ENCODE data around the gene MIDN.
"Not testable (repeated sequence)": the region's sequence is repeated elsewhere in the genome, so short reads cannot be mapped to it uniquely, and the experiment has no call there.

MIDN gene

GRCh38 chr19:1248139-1248785 is at the start of gene MIDN:
Gene MIDN, plus strand, starts transcription at chr19:1248583. Its CDS starts 1,714 bp downstream, at chr19:1250297.
- peak; percentile 68 to 73 for DNase-seq

DNA sequence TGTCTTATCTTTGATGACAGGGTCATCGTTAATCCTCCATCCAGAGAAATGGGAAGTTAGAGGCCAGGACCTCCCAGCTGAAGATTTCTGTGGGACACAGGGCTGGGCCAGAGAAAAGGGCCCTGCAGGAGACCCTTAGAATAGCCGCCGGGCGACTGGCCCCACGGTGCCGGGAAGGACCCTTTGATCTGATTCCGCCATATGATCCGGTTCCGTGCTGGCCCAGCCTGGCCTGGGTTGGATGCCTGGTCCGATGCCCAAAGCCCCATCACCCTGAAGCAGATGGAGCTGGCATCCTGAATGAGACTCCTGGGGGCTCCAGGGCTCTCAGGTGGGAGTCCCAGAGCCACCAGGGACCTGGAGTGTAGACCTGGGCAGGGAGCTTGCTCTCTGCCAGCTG is 48.9 kb upstream of the MIDN start:
- no peak for DNase-seq

- not testable (repeated sequence) for DNase-seq
Observed at GRCh38 chr19:1200614-1201013, 47.8 kb upstream of the MIDN start.

GRCh38 chr19:1205114-1206099 is 43.0 kb upstream of the MIDN start, which contains the start of gene STK11:
Gene STK11, plus strand, starts transcription at chr19:1205778. Its CDS starts 1,136 bp downstream, at chr19:1206914.
- DNase-seq = peak; percentile 100

- peak; percentile 22 to 25 for DNase-seq
Observed at GRCh38 chr19:1206150-1206863, 42.1 kb upstream of the MIDN start.

DNA sequence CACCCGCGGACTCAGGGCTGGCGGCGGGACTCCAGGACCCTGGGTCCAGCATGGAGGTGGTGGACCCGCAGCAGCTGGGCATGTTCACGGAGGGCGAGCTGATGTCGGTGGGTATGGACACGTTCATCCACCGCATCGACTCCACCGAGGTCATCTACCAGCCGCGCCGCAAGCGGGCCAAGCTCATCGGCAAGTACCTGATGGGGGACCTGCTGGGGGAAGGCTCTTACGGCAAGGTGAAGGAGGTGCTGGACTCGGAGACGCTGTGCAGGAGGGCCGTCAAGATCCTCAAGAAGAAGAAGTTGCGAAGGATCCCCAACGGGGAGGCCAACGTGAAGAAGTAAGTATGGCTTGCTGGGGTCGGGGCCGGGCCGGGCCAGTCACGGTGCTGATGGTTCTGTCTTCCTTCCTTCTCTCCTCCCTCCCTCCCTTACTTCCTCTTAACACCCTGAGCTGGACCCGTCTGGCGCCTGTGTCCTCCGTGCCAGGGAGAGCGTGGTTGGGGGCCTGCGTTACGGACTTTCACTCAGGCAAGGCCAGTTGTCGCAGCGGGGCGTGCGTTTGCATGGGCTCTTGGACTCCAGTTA is 41.4 kb upstream of the MIDN start:
- DNase-seq = peak; percentile 32 to 43

DNA sequence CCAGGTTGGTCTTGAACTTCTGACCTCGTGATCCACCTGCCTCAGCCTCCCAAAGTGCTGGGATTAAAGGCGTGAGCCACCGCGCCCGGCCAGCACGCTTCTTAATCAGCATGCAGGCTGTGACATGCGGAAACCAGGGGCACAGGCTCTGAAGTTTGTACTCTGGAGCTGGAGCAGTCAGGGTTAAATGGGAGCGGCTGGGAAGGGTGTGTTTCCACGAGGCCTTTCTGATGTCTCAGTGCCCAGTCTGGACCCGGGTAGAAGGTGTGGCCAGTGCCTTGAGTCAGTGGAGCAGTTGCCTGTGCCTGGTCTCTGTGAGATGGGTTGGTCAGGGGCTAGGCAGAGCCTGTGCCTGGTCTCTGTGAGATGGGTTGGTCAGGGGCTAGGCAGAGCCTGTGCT is 39.6 kb upstream of the MIDN start:
- not testable (repeated sequence) for DNase-seq

- no peak for DNase-seq
Observed at GRCh38 chr19:1210227-1210538, 38.2 kb upstream of the MIDN start.

DNA sequence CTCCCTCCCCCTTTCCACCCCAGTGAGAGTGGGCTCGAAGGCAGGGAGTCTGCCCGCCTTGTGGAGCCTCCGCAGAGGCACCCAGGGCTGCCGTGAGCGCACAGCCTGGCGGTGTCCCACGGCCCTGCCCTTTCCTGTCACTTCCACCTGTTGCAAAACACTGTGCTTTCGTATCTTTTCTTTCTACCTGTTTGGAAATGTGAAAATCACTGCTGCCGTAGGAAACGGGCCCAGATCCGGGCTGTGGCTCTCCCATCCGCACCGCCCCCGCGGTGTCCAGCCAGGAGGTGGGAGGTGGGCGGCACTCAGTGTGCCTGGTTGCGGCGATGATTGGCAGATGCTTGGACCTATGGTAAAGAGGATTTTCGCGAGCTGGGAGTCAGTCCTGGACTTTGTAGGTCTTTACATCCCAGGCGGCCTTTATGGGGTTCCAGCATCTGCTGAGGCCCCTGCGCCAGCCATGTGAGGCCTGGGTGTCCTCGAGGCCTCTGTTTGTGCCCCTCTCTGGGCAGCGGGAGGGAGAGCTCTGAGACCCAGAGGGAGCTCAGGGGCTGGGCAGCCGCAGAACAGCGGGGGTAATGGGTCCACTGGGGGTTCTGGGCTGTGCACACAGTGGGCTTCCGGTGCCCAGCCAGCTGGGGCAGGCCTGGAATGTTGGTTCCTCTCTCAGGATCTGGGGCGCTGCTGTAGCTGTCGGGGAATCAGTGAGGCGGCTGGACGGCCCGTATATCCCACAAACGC is 36.7 kb upstream of the MIDN start:
- DNase-seq = no peak

GRCh38 chr19:1213391-1214286 is 34.7 kb upstream of the MIDN start:
- DNase-seq = peak; percentile 51 to 61

DNA sequence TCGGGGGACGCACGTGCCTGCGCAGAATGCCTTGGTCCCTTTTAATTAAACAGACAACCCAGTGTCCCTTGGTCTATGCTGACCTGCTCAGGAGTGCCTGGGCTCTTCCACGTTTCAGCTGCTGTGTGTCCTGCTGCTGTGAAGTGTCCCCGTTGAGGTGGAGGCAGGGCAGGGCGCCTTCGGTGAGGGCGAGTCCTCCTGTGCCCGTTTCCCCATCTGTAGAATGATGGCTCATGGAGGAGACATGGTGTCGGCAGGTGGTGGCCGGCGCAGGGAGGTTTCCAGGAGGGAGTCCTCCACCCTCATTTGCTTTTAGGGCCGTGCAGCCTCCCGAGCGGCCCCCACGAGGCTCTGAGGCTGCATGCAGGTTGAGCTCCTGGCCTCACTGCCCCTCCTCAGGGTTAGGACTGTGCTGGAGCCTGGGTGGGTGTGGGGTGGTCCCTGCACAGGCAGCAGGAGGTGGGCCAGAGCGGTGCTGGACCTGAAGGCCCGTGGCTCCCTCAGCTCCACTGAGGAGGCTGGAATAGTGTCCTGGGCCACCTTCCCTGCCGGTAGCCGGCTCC is 34.0 kb upstream of the MIDN start:
- no peak for DNase-seq

- DNase-seq = no peak
Observed at GRCh38 chr19:1214862-1215731, 33.3 kb upstream of the MIDN start.

- DNase-seq = no peak
Observed at GRCh38 chr19:1216756-1217155, 31.6 kb upstream of the MIDN start.

DNA sequence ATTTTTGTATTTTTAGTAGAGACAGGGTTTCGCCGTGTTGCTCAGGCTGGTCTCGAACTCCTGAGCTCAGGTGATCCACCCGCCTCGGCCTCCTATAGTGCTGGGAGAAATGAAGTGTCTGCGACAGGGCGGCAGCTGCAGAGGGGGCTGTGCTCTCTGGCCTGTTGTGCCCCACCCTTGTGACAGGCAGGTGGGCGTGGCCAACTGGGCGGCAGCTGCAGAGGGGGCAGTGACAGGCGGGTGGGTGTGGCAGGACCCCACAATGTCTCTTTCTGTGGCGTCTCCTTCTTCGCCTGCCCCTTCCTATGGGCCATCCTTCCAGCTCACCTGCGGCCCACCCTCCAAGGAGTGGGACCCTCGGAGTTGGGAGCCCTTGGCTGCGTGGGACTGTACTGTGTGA is 31.0 kb upstream of the MIDN start:
- DNase-seq = no peak

GRCh38 chr19:1218751-1219567 is 29.4 kb upstream of the MIDN start:
- no peak for DNase-seq

DNA sequence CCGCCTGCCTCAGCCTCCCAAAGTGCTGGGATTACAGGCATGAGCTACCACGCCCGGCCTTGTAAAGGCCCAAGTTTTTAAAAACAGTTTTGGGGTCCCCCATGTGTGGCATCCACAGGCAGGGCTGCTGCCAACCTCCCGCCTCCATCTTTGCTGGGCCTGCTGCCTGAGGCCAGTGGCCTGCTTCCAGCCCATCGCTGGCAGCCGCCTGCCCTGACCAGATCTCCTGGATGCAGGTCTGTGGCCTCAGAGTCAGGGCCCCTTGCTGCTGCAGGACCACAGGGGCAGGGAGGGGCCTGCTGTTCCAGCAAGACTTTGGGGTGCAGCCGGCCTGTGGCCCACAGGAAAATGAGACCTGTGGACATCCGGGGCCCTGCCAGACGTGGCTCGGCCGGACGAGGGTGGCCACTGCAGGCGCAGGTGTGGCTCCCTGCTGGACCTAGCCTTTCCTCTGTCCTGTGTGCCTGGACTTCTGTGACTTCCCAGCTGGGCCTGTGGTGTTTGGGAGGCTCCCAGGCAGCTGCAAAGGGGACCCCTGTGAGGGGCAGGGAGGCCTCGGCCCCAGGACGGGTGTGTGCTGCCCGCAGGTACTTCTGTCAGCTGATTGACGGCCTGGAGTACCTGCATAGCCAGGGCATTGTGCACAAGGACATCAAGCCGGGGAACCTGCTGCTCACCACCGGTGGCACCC is 28.5 kb upstream of the MIDN start:
- no peak for DNase-seq

GRCh38 chr19:1220477-1220930 is 27.9 kb upstream of the MIDN start:
- DNase-seq = no peak

All from stimulated activated CD4-positive, alpha-beta T cell treated with anti-CD3 and anti-CD28 coated beads, Interleukin-2, amount 100 ng/mL, for 24 hours (primary cell).